DND-41 (cell line): ENCODE measurements around the gene IL21R.

Experiments used
- EZH2 ChIP-seq: IDR thresholded peaks from 3 replicates; pipeline ENCODE4 v1.6.1; 2012; ENCODE audit warnings: borderline replicate concordance, low read depth, mild to moderate bottlenecking, moderate library complexity, low read length, inconsistent platforms; ENCODE audit not compliant: severe bottlenecking
- TF ChIP-seq, protein P1 (sequence below): IDR thresholded peaks from 2 replicates; pipeline ENCODE4 v1.5.1; 2012; ENCODE audit warnings: borderline replicate concordance, low read length, moderate library complexity, mild to moderate bottlenecking; ENCODE audit not compliant: poor library complexity, severe bottlenecking; ENCODE audit errors: extremely low read depth

DNA sequence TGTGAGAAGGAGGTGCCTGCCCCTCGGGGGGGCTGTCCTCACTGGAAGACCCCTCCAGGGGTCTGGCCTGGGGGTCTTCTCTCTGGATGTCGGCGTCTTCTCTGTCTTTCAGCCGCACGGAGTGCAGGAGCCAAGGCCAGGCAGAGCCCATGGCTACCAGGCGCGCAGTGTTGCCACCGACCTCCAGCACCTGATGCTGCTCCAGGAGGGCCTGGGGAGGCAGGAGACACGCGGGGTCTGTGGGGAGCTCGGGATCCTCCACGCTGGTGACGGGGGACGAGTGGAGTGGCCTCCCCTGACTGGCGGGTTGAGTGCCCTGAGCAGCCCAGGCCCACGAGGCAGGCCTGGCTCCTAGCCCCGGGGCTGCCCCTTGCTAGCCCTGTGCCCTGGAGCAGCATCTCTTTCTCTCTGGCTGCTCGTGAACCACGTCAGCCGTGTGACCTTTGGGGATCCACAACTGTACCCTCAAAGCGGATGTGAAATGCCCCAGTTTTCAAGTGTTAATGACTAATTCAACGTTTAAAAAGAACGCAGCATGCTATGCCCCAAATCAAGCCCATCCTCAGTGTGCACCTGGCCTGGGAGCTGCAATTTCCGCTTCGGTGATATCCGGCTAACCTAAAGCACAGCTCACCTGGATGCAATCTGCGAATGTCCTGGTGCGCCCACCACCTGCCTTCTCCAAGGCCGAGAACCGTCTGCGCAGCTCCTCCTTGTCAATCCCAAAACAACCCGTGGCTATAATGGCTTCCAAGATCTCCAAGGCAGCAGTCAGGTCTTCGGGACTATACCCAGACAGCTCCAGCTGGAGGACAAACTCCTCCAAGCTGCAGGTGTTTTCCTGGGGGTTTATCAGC is 62.9 kb downstream of the IL21R start:
- TF ChIP-seq, protein P1, sequence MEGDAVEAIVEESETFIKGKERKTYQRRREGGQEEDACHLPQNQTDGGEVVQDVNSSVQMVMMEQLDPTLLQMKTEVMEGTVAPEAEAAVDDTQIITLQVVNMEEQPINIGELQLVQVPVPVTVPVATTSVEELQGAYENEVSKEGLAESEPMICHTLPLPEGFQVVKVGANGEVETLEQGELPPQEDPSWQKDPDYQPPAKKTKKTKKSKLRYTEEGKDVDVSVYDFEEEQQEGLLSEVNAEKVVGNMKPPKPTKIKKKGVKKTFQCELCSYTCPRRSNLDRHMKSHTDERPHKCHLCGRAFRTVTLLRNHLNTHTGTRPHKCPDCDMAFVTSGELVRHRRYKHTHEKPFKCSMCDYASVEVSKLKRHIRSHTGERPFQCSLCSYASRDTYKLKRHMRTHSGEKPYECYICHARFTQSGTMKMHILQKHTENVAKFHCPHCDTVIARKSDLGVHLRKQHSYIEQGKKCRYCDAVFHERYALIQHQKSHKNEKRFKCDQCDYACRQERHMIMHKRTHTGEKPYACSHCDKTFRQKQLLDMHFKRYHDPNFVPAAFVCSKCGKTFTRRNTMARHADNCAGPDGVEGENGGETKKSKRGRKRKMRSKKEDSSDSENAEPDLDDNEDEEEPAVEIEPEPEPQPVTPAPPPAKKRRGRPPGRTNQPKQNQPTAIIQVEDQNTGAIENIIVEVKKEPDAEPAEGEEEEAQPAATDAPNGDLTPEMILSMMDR, result no peak
- TF ChIP-seq EZH2, result no peak
